Neural crest cell (in vitro differentiated cells): ENCODE results near the gene SRRM4. TPM values are rescaled to one million over a fixed set of nuclear protein-coding genes. Genes with fewer than 3 reads are reported as not detected.
"Not testable (repeated sequence)": the region's sequence is repeated elsewhere in the genome, so short reads cannot be mapped to it uniquely, and the experiment has no call there.

Experiments used
- DNase-seq: peaks from one replicate; pipeline ENCODE4 v3.0.0; 2021; ENCODE audit warnings: low read depth, mixed read lengths, low spot score
- H3K27ac Mint-ChIP-seq: one replicate; pipeline ENCODE4 v1.8.0; 2021; ENCODE audit warnings: mild to moderate bottlenecking, mixed read lengths; ENCODE audit not compliant: unreplicated experiment
- H3K27me3 Mint-ChIP-seq: 2 replicates; pipeline ENCODE4 v1.8.0; 2021; ENCODE audit warnings: low read depth, mild to moderate bottlenecking, mixed read lengths
- H3K36me3 Mint-ChIP-seq: 2 replicates; pipeline ENCODE4 v1.8.0; 2021; ENCODE audit warnings: low read depth, mild to moderate bottlenecking, mixed read lengths
- H3K4me1 Mint-ChIP-seq: 2 replicates; pipeline ENCODE4 v1.8.0; 2021; ENCODE audit warnings: mixed read lengths
- H3K4me3 Mint-ChIP-seq: one replicate; pipeline ENCODE4 v1.8.0; 2021; ENCODE audit warnings: mild to moderate bottlenecking, mixed read lengths
- H3K9me3 Mint-ChIP-seq: 2 replicates; pipeline ENCODE4 v1.8.0; 2021; ENCODE audit warnings: mixed read lengths
- CTCF ChIP-seq: fragments of 200-600 bp; sonication (generic); conservative IDR thresholded peaks from 2 replicates; pipeline ENCODE4 v1.5.0; 2021; ENCODE audit warnings: antibody characterized with exemption, mild to moderate bottlenecking
- total RNA-seq: library from RNA; stranded (reverse); gene quantifications from 2 replicates; pipeline ENCODE4 v1.2.1, GENCODE V29; 2021

The SRRM4 gene
- total RNA-seq, 1 donor from 2014 or later: 10.8 TPM

- Mint-ChIP-seq H3K36me3 (no peaks in the 10 kb centered on the region), H3K9me3 (no peaks in the 10 kb centered on the region), H3K27me3 (no peaks in the 10 kb centered on the region), H3K4me1 (peaks cover 53% of the 10 kb centered on the region), H3K4me3 (no peak overlapping the region), H3K27ac (no peak overlapping the region)
- DNase-seq: no peak
- TF ChIP-seq CTCF: no peak
Observed at GRCh38 chr12:118999107-118999506, 17.8 kb downstream of the SRRM4 start.

GRCh38 chr12:119005085-119005484 is 23.7 kb downstream of the SRRM4 start:
- TF ChIP-seq CTCF: no peak
- H3K36me3 Mint-ChIP-seq: no peaks in the 10 kb centered on the region
- no peaks in the 10 kb centered on the region for H3K9me3 Mint-ChIP-seq
- no peaks in the 10 kb centered on the region for H3K27me3 Mint-ChIP-seq
- H3K4me1 Mint-ChIP-seq: peaks cover 78% of the 10 kb centered on the region
- no peak for DNase-seq
- no peak overlapping the region for H3K27ac Mint-ChIP-seq
- peak overlapping the region; percentile 45 for H3K4me3 Mint-ChIP-seq

- Mint-ChIP-seq H3K27me3 (no peaks in the 10 kb centered on the region), H3K27ac (peak overlapping the region; percentile 66), H3K4me3 (peak overlapping the region; percentile 29), H3K9me3 (no peaks in the 10 kb centered on the region), H3K36me3 (no peaks in the 10 kb centered on the region), H3K4me1 (peaks cover 72% of the 10 kb centered on the region)
- no peak for TF ChIP-seq CTCF
- no peak for DNase-seq
Observed at GRCh38 chr12:119005913-119006312, 24.6 kb downstream of the SRRM4 start.

GRCh38 chr12:119006746-119007145 is 25.4 kb downstream of the SRRM4 start:
- H3K4me3 Mint-ChIP-seq: peak overlapping the region; percentile 65
- H3K27me3 Mint-ChIP-seq: no peaks in the 10 kb centered on the region
- no peaks in the 10 kb centered on the region for H3K9me3 Mint-ChIP-seq
- DNase-seq: peak; percentile 45
- H3K27ac Mint-ChIP-seq: peak overlapping the region; percentile 21
- no peak for TF ChIP-seq CTCF
- H3K36me3 Mint-ChIP-seq: no peaks in the 10 kb centered on the region
- H3K4me1 Mint-ChIP-seq: peaks cover 67% of the 10 kb centered on the region

- H3K4me3 Mint-ChIP-seq: peak overlapping the region; percentile 79
- peaks cover 69% of the 10 kb centered on the region for H3K4me1 Mint-ChIP-seq
- H3K27ac Mint-ChIP-seq: not testable (repeated sequence)
Observed at GRCh38 chr12:119008273-119008672, 26.9 kb downstream of the SRRM4 start.

GRCh38 chr12:119008691-119009221 is 27.4 kb downstream of the SRRM4 start:
- H3K36me3 Mint-ChIP-seq: no peaks in the 10 kb centered on the region
- no peaks in the 10 kb centered on the region for H3K27me3 Mint-ChIP-seq
- peak; percentile 56 for DNase-seq
- no peak for TF ChIP-seq CTCF
- peaks cover 64% of the 10 kb centered on the region for H3K4me1 Mint-ChIP-seq
- H3K4me3 Mint-ChIP-seq: peak overlapping the region; percentile 79
- H3K27ac Mint-ChIP-seq: peak overlapping the region; percentile 90
- no peaks in the 10 kb centered on the region for H3K9me3 Mint-ChIP-seq

More at GRCh38 chr12:119008273-119008672, 26.9 kb downstream of the SRRM4 start:
- not testable (repeated sequence) for H3K9me3 Mint-ChIP-seq, H3K36me3 Mint-ChIP-seq, H3K27me3 Mint-ChIP-seq, DNase-seq
